Gastrocnemius medialis (tissue), 4 donors: ENCODE results near the gene EXOC3L2.

Experiments
- CTCF ChIP-seq, 5 experiments: fragments of 450-650 bp in 3 of 5; fragments of 200-600 bp in 2 of 5; sonication (generic) in 2 of 5; IDR thresholded peaks in 4 of 5; conservative IDR thresholded peaks in 1 of 5; 1 replicate in 4 of 5; 2 replicates in 1 of 5; pipeline ENCODE4 v1.5.1; 2016 to 2019; ENCODE audit warnings: antibody characterized with exemption in 5 of 5, mild to moderate bottlenecking in 3 of 5, moderate library complexity in 3 of 5
- POLR2A ChIP-seq, 2 donors: fragments of 450-650 bp; IDR thresholded peaks; one replicate each; pipeline ENCODE4 v1.6.1; 2017; ENCODE audit warnings: antibody characterized with exemption in 2 of 2, mild to moderate bottlenecking in 2 of 2, moderate library complexity in 2 of 2

GRCh38 chr19:45279587-45280192 is 34.5 kb upstream of the EXOC3L2 start:
- TF ChIP-seq CTCF (IDR thresholded peaks at IDR 0.05 in 4 of 5, conservative IDR thresholded peaks at IDR 0.05 in 1 of 5) (no peak), POLR2A (IDR thresholded peaks at IDR 0.05) (no peak)
